ENCODE results near the gene UPB1.

The UPB1 gene

DNA sequence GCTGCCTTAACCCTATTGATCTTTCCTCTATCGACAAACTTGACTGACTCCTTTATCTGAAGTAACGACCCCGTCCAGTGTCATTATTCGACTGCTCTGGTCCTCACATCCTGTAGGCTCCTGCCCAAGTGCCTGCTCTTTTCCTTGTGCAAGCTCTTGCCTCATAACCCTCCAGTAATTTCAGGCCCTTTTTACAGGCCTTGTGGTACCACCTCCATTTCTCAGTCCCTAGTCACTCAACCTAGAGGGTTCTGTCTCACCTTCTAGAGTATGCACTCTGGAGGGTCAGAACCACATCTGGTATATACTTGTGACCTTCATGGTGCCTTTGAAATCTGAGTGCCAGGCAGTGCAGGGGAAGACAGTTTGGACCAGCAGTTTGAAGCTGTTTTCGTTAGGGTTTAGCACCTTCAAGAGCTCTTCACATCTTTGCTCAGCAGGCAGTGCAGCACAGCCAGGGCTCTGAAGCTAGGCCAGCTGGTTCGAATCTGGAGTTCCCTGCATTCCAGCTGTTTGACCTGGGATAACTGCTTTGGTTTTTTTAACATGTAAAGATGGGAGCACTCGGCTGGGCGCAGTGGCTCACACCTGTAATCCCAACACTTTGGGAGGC, 71.9 kb downstream of the UPB1 start:
- no peak for TF ChIP-seq ZFX (IDR thresholded peaks at IDR 0.05)
- TF ChIP-seq, protein P1, sequence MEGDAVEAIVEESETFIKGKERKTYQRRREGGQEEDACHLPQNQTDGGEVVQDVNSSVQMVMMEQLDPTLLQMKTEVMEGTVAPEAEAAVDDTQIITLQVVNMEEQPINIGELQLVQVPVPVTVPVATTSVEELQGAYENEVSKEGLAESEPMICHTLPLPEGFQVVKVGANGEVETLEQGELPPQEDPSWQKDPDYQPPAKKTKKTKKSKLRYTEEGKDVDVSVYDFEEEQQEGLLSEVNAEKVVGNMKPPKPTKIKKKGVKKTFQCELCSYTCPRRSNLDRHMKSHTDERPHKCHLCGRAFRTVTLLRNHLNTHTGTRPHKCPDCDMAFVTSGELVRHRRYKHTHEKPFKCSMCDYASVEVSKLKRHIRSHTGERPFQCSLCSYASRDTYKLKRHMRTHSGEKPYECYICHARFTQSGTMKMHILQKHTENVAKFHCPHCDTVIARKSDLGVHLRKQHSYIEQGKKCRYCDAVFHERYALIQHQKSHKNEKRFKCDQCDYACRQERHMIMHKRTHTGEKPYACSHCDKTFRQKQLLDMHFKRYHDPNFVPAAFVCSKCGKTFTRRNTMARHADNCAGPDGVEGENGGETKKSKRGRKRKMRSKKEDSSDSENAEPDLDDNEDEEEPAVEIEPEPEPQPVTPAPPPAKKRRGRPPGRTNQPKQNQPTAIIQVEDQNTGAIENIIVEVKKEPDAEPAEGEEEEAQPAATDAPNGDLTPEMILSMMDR (conservative IDR thresholded peaks at IDR 0.05), result no peak
- no peak overlapping the region for H3K27ac ChIP-seq

DNA sequence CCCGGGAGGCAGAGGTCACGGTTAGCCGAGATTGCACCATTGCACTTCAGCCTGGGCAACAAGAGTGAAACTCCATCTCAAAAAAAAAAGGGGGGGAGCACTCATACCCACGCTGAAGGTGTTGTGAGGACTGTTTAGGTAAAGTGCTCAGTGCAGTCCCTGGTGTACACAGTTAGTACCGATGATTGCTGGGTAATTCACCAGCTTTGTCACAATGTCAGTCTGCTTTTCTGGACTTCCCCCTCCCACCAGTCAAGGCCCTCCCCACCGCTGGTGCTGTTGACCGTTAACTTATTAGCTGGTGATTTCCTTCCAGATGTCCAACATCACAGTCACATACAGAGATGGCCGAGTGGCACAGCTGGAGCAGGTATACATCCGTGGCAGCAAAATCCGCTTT, 72.5 kb downstream of the UPB1 start:
- no peak overlapping the region for H3K27ac ChIP-seq
- no peak for TF ChIP-seq ZFX (IDR thresholded peaks at IDR 0.05)
- TF ChIP-seq, protein P1 (conservative IDR thresholded peaks at IDR 0.05), result no peak

DNA sequence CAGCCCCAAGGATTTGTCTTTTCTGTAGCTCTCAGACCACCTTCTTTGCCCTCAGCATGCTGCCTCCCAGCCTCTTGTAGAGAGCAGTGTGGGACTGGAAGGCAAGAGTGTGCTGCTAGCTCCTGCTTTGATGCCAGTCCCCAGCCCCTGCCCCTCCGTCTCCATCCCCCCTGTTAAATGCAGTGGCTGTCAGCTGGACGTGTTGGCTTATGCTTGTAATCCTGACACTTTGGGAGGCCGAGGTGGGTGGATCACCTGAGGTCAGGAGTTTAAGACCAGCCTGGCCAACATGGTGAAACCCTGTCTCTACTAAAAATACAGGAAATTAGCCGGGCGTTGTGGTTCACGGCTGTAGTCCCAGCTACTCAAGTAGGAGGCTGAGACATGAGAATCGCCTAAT, 76.1 kb downstream of the UPB1 start:
- peak overlapping the region; percentile 5; the same call in 1 of the 2 replicates for H3K27ac ChIP-seq
- no peak for TF ChIP-seq ZFX (IDR thresholded peaks at IDR 0.05)
- TF ChIP-seq, protein P1 (conservative IDR thresholded peaks at IDR 0.05), result no peak

DNA sequence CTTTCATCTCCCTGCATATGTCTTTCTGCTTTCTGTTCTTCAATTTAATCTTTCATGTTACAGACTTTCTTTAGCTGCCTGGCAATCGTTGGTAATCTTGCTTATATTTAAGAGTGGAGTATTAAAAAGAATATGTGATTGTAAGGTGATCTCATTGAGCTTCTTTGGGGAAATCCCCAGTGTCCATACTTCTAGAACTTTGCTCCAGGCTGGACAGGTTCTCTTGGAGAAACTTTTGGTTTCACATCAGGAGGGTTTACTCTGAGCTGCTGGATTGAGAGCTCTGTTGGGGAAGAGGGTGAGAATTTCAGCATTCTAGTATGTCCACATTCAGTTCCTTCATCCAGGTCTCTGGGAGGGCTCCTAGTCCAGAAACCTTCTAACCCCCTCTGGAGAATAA, 81.6 kb downstream of the UPB1 start:
- TF ChIP-seq, protein P1 (conservative IDR thresholded peaks at IDR 0.05), result no peak
- no peak for TF ChIP-seq ZFX (IDR thresholded peaks at IDR 0.05)
- no peak overlapping the region for H3K27ac ChIP-seq
